ENCODE data around the gene ARL3.

ARL3 gene

GRCh38 chr10:102729029-102730026 lies 15.1 kb upstream of the ARL3 start:
- no peak overlapping the region for H3K27ac ChIP-seq
- TF ChIP-seq CTCF (IDR thresholded peaks at IDR 0.05) (peak; percentile 94), ZFX (IDR thresholded peaks at IDR 0.05; ENCODE audit: borderline replicate concordance) (no peak)

GRCh38 chr10:102727037-102727818 lies 13.0 kb upstream of the ARL3 start:
- H3K27ac ChIP-seq = no peak overlapping the region
- TF ChIP-seq CTCF (IDR thresholded peaks at IDR 0.05) = no peak
- TF ChIP-seq ZFX (IDR thresholded peaks at IDR 0.05; ENCODE audit: borderline replicate concordance) = no peak

GRCh38 chr10:102726274-102726673 lies 12.1 kb upstream of the ARL3 start:
- no peak for TF ChIP-seq ZFX (IDR thresholded peaks at IDR 0.05; ENCODE audit: borderline replicate concordance)
- no peak for TF ChIP-seq CTCF (IDR thresholded peaks at IDR 0.05)

GRCh38 chr10:102723989-102724388 lies 9.8 kb upstream of the ARL3 start:
- H3K27ac ChIP-seq = no peak overlapping the region
- TF ChIP-seq CTCF (IDR thresholded peaks at IDR 0.05) (no peak), ZFX (IDR thresholded peaks at IDR 0.05; ENCODE audit: borderline replicate concordance) (no peak)

More at GRCh38 chr10:102726274-102726673, 12.1 kb upstream of the ARL3 start:
- H3K27ac ChIP-seq = no peak overlapping the region

GRCh38 chr10:102721954-102722353 lies 7.8 kb upstream of the ARL3 start:
- no peak for TF ChIP-seq CTCF (IDR thresholded peaks at IDR 0.05)
- TF ChIP-seq ZFX (IDR thresholded peaks at IDR 0.05; ENCODE audit: borderline replicate concordance) = no peak
- no peak overlapping the region for H3K27ac ChIP-seq

GRCh38 chr10:102720775-102721301 lies 6.6 kb upstream of the ARL3 start:
- no peak overlapping the region for H3K27ac ChIP-seq

More at GRCh38 chr10:102720775-102721301, 6.6 kb upstream of the ARL3 start:
- TF ChIP-seq ZFX (IDR thresholded peaks at IDR 0.05; ENCODE audit: borderline replicate concordance) = no peak
- no peak for TF ChIP-seq CTCF (IDR thresholded peaks at IDR 0.05)
